C4-2B (cell line): ENCODE results near the gene FASTKD2.
"Not testable (repeated sequence)": the region's sequence is repeated elsewhere in the genome, so short reads cannot be mapped to it uniquely, and the experiment has no call there.

ENCODE experiments used
- ZFX ChIP-seq: fragments of 450-650 bp; IDR thresholded peaks from 2 replicates; pipeline ENCODE4 v1.6.1; 2017
- TF ChIP-seq, protein P1 (sequence below): fragments of 450-650 bp; conservative IDR thresholded peaks from 2 replicates; pipeline ENCODE4 v1.5.1; 2017; ENCODE audit warnings: mild to moderate bottlenecking

DNA sequence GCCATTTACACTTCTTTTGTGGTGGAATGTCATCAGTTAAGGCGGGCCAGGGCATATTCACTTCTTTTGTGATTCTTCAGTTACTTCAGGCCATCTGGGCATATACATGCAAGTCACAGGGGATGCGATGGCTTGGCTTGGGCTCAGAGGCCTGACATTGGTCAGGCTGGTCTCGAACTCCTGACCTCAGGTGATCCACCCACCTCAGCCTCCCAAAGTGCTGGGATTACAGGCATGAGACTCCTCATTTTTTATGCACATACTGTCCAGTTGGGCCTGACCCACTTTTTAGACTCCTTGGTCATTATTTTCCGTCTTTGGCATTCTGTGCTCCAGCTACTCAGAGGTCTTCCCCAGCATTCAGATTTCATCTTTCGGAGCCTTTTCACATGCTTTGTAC lies 47.1 kb downstream of the FASTKD2 start:
- TF ChIP-seq, protein P1, sequence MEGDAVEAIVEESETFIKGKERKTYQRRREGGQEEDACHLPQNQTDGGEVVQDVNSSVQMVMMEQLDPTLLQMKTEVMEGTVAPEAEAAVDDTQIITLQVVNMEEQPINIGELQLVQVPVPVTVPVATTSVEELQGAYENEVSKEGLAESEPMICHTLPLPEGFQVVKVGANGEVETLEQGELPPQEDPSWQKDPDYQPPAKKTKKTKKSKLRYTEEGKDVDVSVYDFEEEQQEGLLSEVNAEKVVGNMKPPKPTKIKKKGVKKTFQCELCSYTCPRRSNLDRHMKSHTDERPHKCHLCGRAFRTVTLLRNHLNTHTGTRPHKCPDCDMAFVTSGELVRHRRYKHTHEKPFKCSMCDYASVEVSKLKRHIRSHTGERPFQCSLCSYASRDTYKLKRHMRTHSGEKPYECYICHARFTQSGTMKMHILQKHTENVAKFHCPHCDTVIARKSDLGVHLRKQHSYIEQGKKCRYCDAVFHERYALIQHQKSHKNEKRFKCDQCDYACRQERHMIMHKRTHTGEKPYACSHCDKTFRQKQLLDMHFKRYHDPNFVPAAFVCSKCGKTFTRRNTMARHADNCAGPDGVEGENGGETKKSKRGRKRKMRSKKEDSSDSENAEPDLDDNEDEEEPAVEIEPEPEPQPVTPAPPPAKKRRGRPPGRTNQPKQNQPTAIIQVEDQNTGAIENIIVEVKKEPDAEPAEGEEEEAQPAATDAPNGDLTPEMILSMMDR = not testable (repeated sequence)
- TF ChIP-seq ZFX = not testable (repeated sequence)
